MM.1S (cell line): ENCODE measurements around the gene SCARF2.

ENCODE experiments used
- DNase-seq: peaks from one replicate; pipeline ENCODE4 v3.0.0-alpha.2; 2015
- H2AFZ ChIP-seq: fragments of 300-600 bp; sonication (generic); 2 replicates; pipeline ENCODE4 v1.6.0; 2016; ENCODE audit warnings: antibody characterized with exemption, low read length
- H3F3A ChIP-seq: fragments of 300-600 bp; sonication (generic); 2 replicates; pipeline ENCODE4 v1.6.1; 2016; ENCODE audit warnings: mild to moderate bottlenecking, antibody characterized with exemption, low read length, moderate library complexity, mixed read lengths; ENCODE audit not compliant: insufficient read depth
- H3K27ac ChIP-seq: fragments of 300-600 bp; sonication (generic); 2 replicates; pipeline ENCODE4 v1.5.1; 2016; ENCODE audit warnings: mild to moderate bottlenecking, low read length
- H3K27me3 ChIP-seq: fragments of 300-600 bp; sonication (generic); replicated peaks from 2 replicates; pipeline ENCODE4 v1.6.0; 2016; ENCODE audit warnings: low read length; ENCODE audit not compliant: insufficient read depth
- H3K36me3 ChIP-seq: fragments of 300-600 bp; sonication (generic); replicated peaks from 2 replicates; pipeline ENCODE4 v1.6.1; 2016; ENCODE audit warnings: mild to moderate bottlenecking, low read length, mixed read lengths; ENCODE audit not compliant: insufficient read depth
- H3K4me1 ChIP-seq: fragments of 300-600 bp; sonication (generic); 2 replicates; pipeline ENCODE4 v1.6.1; 2016; ENCODE audit warnings: low read length, mixed read lengths
- H3K4me2 ChIP-seq: fragments of 300-600 bp; sonication (generic); 2 replicates; pipeline ENCODE4 v1.6.0; 2016; ENCODE audit warnings: low read depth, low read length
- H3K4me3 ChIP-seq: fragments of 300-600 bp; sonication (generic); 2 replicates; pipeline ENCODE4 v1.5.1; 2016; ENCODE audit warnings: low read length, mixed read lengths
- H3K79me2 ChIP-seq: fragments of 300-600 bp; sonication (generic); 2 replicates; pipeline ENCODE4 v1.6.1; 2016; ENCODE audit warnings: mixed run types, low read length, mixed read lengths
- H3K9ac ChIP-seq: fragments of 300-600 bp; sonication (generic); 2 replicates; pipeline ENCODE4 v1.6.1; 2016; ENCODE audit warnings: low read length, mixed read lengths
- H3K9me2 ChIP-seq: fragments of 300-600 bp; sonication (generic); replicated peaks from 2 replicates; pipeline ENCODE4 v1.6.1; 2016; ENCODE audit warnings: mild to moderate bottlenecking, low read length, mixed read lengths; ENCODE audit not compliant: insufficient read depth
- H3K9me3 ChIP-seq: fragments of 300-600 bp; sonication (generic); replicated peaks from 2 replicates; pipeline ENCODE4 v1.6.1; 2016; ENCODE audit warnings: mild to moderate bottlenecking, low read length, mixed read lengths; ENCODE audit not compliant: insufficient read depth
- H4K20me1 ChIP-seq: fragments of 300-600 bp; sonication (generic); 2 replicates; pipeline ENCODE4 v1.6.1; 2016; ENCODE audit warnings: mild to moderate bottlenecking, low read length, moderate library complexity, mixed read lengths; ENCODE audit not compliant: insufficient read depth
- CTCF ChIP-seq: fragments of 300-600 bp; sonication (generic); IDR thresholded peaks from 2 replicates; pipeline ENCODE4 v1.5.1; 2016; ENCODE audit warnings: antibody characterized with exemption, low read length, mixed read lengths
- EZH2 ChIP-seq: fragments of 300-600 bp; sonication (generic); optimal IDR thresholded peaks from 2 replicates; pipeline ENCODE3; 2017; ENCODE audit warnings: low read depth, mild to moderate bottlenecking, antibody characterized with exemption, low read length, mixed read lengths
- EZH2phosphoT487 ChIP-seq: fragments of 300-600 bp; sonication (generic); IDR thresholded peaks from 2 replicates; pipeline ENCODE4 v1.6.1; 2018; ENCODE audit warnings: antibody characterized with exemption, low read length

SCARF2 gene

GRCh38 chr22:20388200-20388599 is 49.4 kb downstream of the SCARF2 start:
- no peaks in the 10 kb centered on the region for H3K9me2 ChIP-seq
- peak overlapping the region; percentile 55; the same call in 1 of the 2 replicates for H3K27ac ChIP-seq
- H3K27me3 ChIP-seq = no peaks in the 10 kb centered on the region
- DNase-seq = peak; percentile 58
- no peaks in the 10 kb centered on the region for H4K20me1 ChIP-seq
- peaks cover 10% of the 10 kb centered on the region for H3K4me1 ChIP-seq
- no peaks in the 10 kb centered on the region for H3K79me2 ChIP-seq
- no peaks in the 10 kb centered on the region for H3K36me3 ChIP-seq
- H2AFZ ChIP-seq = peak overlapping the region; percentile 81
- H3K4me3 ChIP-seq = peak overlapping the region; percentile 7; the same call in 1 of the 2 replicates
- peak overlapping the region; percentile 83 for H3K4me2 ChIP-seq
- peak overlapping the region; percentile 23; the same call in 1 of the 2 replicates for H3K9ac ChIP-seq
- H3K9me3 ChIP-seq = no peaks in the 10 kb centered on the region
- no peak for TF ChIP-seq EZH2phosphoT487
- TF ChIP-seq CTCF = no peak
- TF ChIP-seq EZH2 = no peak
- H3F3A ChIP-seq = 0 out of 2 replicates have a peak, but pooled peaks cover 3% of the 10 kb centered on the region

GRCh38 chr22:20386972-20387371 is 50.7 kb downstream of the SCARF2 start:
- Histone ChIP-seq H3K4me1 (peaks cover 10% of the 10 kb centered on the region), H3K9me3 (no peaks in the 10 kb centered on the region), H3K36me3 (no peaks in the 10 kb centered on the region), H3K27ac (no peak overlapping the region), H3K4me2 (no peak overlapping the region), H3F3A (0 out of 2 replicates have a peak, but pooled peaks cover 3% of the 10 kb centered on the region), H2AFZ (no peak overlapping the region), H3K9me2 (no peaks in the 10 kb centered on the region), H4K20me1 (no peaks in the 10 kb centered on the region), H3K9ac (no peak overlapping the region), H3K27me3 (no peaks in the 10 kb centered on the region), H3K79me2 (no peaks in the 10 kb centered on the region), H3K4me3 (no peak overlapping the region)
- TF ChIP-seq EZH2 (no peak), CTCF (no peak), EZH2phosphoT487 (no peak)
- no peak for DNase-seq

DNA sequence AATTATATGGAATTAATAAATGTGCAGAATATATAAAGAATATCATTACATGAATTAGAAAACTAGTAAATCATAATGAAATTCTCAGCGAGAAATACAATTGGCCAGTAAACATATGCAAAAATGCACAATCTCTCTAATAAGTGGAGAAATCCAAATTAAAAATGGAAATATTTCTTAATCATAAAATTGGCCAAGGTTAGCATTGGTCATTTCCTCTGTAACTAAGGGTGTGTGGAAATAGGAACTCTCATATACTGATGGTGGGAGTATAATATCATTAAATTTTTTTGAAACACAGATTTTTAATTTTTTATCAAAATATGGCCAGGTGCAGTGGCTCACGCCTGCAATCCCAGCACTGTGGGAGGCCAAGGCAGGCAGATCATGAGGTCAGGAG is 51.3 kb downstream of the SCARF2 start:
- TF ChIP-seq CTCF (no peak), EZH2phosphoT487 (no peak), EZH2 (no peak)
- H3K27me3 ChIP-seq = no peaks in the 10 kb centered on the region
- H3K79me2 ChIP-seq = no peaks in the 10 kb centered on the region
- H4K20me1 ChIP-seq = no peaks in the 10 kb centered on the region
- H3F3A ChIP-seq = 0 out of 2 replicates have a peak, but pooled peaks cover 3% of the 10 kb centered on the region
- H3K9me2 ChIP-seq = no peaks in the 10 kb centered on the region
- no peak for DNase-seq
- H3K27ac ChIP-seq = no peak overlapping the region
- no peak overlapping the region for H3K4me3 ChIP-seq
- no peaks in the 10 kb centered on the region for H3K9me3 ChIP-seq
- H3K36me3 ChIP-seq = no peaks in the 10 kb centered on the region
- no peak overlapping the region for H3K9ac ChIP-seq
- peaks cover 10% of the 10 kb centered on the region for H3K4me1 ChIP-seq
- H2AFZ ChIP-seq = no peak overlapping the region
- no peak overlapping the region for H3K4me2 ChIP-seq
